ENCODE results near the gene HS3ST4.

HS3ST4 gene

GRCh38 chr16:25729188-25729915, 37.6 kb downstream of the HS3ST4 start:
- H3K4me2 ChIP-seq (ENCODE audit: insufficient read depth, low read length), result no peak overlapping the region
- TF ChIP-seq CTCF (IDR thresholded peaks at IDR 0.05; ENCODE audit: borderline replicate concordance, extremely low read depth, low read length, poor library complexity, severe bottlenecking) (no peak), EZH2 (IDR thresholded peaks at IDR 0.05; ENCODE audit: borderline replicate concordance, low read depth, low read length, severe bottlenecking) (no peak)

GRCh38 chr16:25730396-25730795, 38.6 kb downstream of the HS3ST4 start:
- no peak for ATAC-seq (ENCODE audit: insufficient read depth, low read depth)

More at GRCh38 chr16:25729188-25729915, 37.6 kb downstream of the HS3ST4 start:
- no peak overlapping the region for H3K9ac ChIP-seq (ENCODE audit: low read depth, low read length)
- H3K4me1 ChIP-seq (ENCODE audit: insufficient read depth, low read length), result no peaks in the 10 kb centered on the region
- H3K4me3 ChIP-seq (ENCODE audit: low read depth in 1 of 2, low read length in 2 of 2), result no peak overlapping the region
- H4K20me1 ChIP-seq (ENCODE audit: insufficient read depth, low read length), result no peaks in the 10 kb centered on the region
- H3K79me2 ChIP-seq (ENCODE audit: insufficient read depth, low read length), result no peaks in the 10 kb centered on the region
- no peak overlapping the region for H3K27ac ChIP-seq (ENCODE audit: low read length)
- no peaks in the 10 kb centered on the region for H3K27me3 ChIP-seq (ENCODE audit: insufficient read depth, low read length, poor library complexity)
- DNase-seq (no peak), ATAC-seq (ENCODE audit: insufficient read depth, low read depth) (no peak)
- no peak overlapping the region for H2AFZ ChIP-seq (ENCODE audit: low read depth, low read length)
- H3K9me3 ChIP-seq (ENCODE audit: insufficient read depth, low read length, severe bottlenecking), result no peaks in the 10 kb centered on the region
- H3K36me3 ChIP-seq (ENCODE audit: insufficient read depth, low read length), result no peaks in the 10 kb centered on the region

GRCh38 chr16:25734430-25735385, 42.9 kb downstream of the HS3ST4 start:
- Histone ChIP-seq H3K27ac (ENCODE audit: low read length) (no peak overlapping the region), H2AFZ (ENCODE audit: low read depth, low read length) (no peak overlapping the region), H3K36me3 (ENCODE audit: insufficient read depth, low read length) (no peaks in the 10 kb centered on the region), H3K4me3 (ENCODE audit: low read depth in 1 of 2, low read length in 2 of 2) (no peak overlapping the region), H3K4me2 (ENCODE audit: insufficient read depth, low read length) (no peak overlapping the region), H3K4me1 (ENCODE audit: insufficient read depth, low read length) (no peaks in the 10 kb centered on the region), H4K20me1 (ENCODE audit: insufficient read depth, low read length) (no peaks in the 10 kb centered on the region), H3K9me3 (ENCODE audit: insufficient read depth, low read length, severe bottlenecking) (no peaks in the 10 kb centered on the region), H3K27me3 (ENCODE audit: insufficient read depth, low read length, poor library complexity) (no peaks in the 10 kb centered on the region), H3K9ac (ENCODE audit: low read depth, low read length) (no peak overlapping the region), H3K79me2 (ENCODE audit: insufficient read depth, low read length) (no peaks in the 10 kb centered on the region)
- ATAC-seq (ENCODE audit: insufficient read depth, low read depth), result no peak
- no peak for DNase-seq
- TF ChIP-seq CTCF (IDR thresholded peaks at IDR 0.05; ENCODE audit: borderline replicate concordance, extremely low read depth, low read length, poor library complexity, severe bottlenecking) (no peak), EZH2 (IDR thresholded peaks at IDR 0.05; ENCODE audit: borderline replicate concordance, low read depth, low read length, severe bottlenecking) (no peak)

More at GRCh38 chr16:25730396-25730795, 38.6 kb downstream of the HS3ST4 start:
- no peaks in the 10 kb centered on the region for H3K9me3 ChIP-seq (ENCODE audit: insufficient read depth, low read length, severe bottlenecking)
- no peaks in the 10 kb centered on the region for H3K79me2 ChIP-seq (ENCODE audit: insufficient read depth, low read length)
- no peak for DNase-seq
- H3K4me2 ChIP-seq (ENCODE audit: insufficient read depth, low read length), result no peak overlapping the region
- H3K9ac ChIP-seq (ENCODE audit: low read depth, low read length), result no peak overlapping the region
- H3K36me3 ChIP-seq (ENCODE audit: insufficient read depth, low read length), result no peaks in the 10 kb centered on the region
- no peak overlapping the region for H3K27ac ChIP-seq (ENCODE audit: low read length)
- H3K4me3 ChIP-seq (ENCODE audit: low read depth in 1 of 2, low read length in 2 of 2), result no peak overlapping the region
- no peaks in the 10 kb centered on the region for H4K20me1 ChIP-seq (ENCODE audit: insufficient read depth, low read length)
- H3K4me1 ChIP-seq (ENCODE audit: insufficient read depth, low read length), result no peaks in the 10 kb centered on the region
- TF ChIP-seq EZH2 (IDR thresholded peaks at IDR 0.05; ENCODE audit: borderline replicate concordance, low read depth, low read length, severe bottlenecking) (no peak), CTCF (IDR thresholded peaks at IDR 0.05; ENCODE audit: borderline replicate concordance, extremely low read depth, low read length, poor library complexity, severe bottlenecking) (no peak)
- no peaks in the 10 kb centered on the region for H3K27me3 ChIP-seq (ENCODE audit: insufficient read depth, low read length, poor library complexity)
- no peak overlapping the region for H2AFZ ChIP-seq (ENCODE audit: low read depth, low read length)
